Esophagus muscularis mucosa (tissue), 4 donors: ENCODE data around the gene LYZL4. TPM values are rescaled to one million over a fixed set of nuclear protein-coding genes. Genes with fewer than 3 reads are reported as not detected.

Experiments
- DNase-seq: peaks from one replicate; pipeline ENCODE4 v3.0.0-alpha.2; 2017; ENCODE audit errors: extremely low spot score
- H3K27ac ChIP-seq, 4 donors: fragments of 200-600 bp; sonication (generic); replicated peaks in 1 of 4; 1 replicate in 3 of 4; 2 replicates in 1 of 4; pipeline ENCODE4 v1.5.1; 2016 to 2019; ENCODE audit warnings: mild to moderate bottlenecking in 1 of 4
- H3K27me3 ChIP-seq, 4 donors: fragments of 200-600 bp; sonication (generic); one replicate each; pipeline versions ENCODE4 v1.5.1 to v1.6.0; 2016 to 2019
- H3K36me3 ChIP-seq, 4 donors: fragments of 200-600 bp; sonication (generic); one replicate each; pipeline ENCODE4 v1.5.1; 2016 to 2019
- H3K4me1 ChIP-seq, 4 donors: fragments of 200-600 bp; sonication (generic); one replicate each; pipeline ENCODE4 v1.5.1; 2016 to 2019
- H3K4me3 ChIP-seq, 4 donors: fragments of 200-600 bp; sonication (generic); 1 replicate in 2 of 4; 2 replicates in 2 of 4; pipeline ENCODE4 v1.5.1; 2016 to 2019; ENCODE audit warnings: mild to moderate bottlenecking in 4 of 4, moderate library complexity in 1 of 4
- H3K9me3 ChIP-seq, 4 donors: fragments of 200-600 bp; sonication (generic); 1 replicate in 3 of 4; 2 replicates in 1 of 4; pipeline ENCODE4 v1.5.1; 2016 to 2019
- CTCF ChIP-seq, 3 experiments: fragments of 200-600 bp in 2 of 3; fragments of 450-650 bp in 1 of 3; sonication (generic) in 2 of 3; IDR thresholded peaks; one replicate each; pipeline ENCODE4 v1.5.1; 2017 to 2019; ENCODE audit warnings: antibody characterized with exemption in 3 of 3, mild to moderate bottlenecking in 2 of 3, moderate library complexity in 1 of 3
- EP300 ChIP-seq: sonication (generic); formaldehyde crosslinking; IDR thresholded peaks from one replicate; pipeline ENCODE4 v1.6.1; 2017; ENCODE audit warnings: antibody characterized with exemption
- POLR2A ChIP-seq: fragments of 450-650 bp; IDR thresholded peaks from one replicate; pipeline ENCODE4 v1.6.1; 2017; ENCODE audit warnings: antibody characterized with exemption, moderate library complexity, mild to moderate bottlenecking, low read depth
- POLR2AphosphoS5 ChIP-seq, 2 donors: sonication (generic); formaldehyde crosslinking; IDR thresholded peaks; one replicate each; pipeline ENCODE4 v1.6.1; 2017; ENCODE audit warnings: antibody characterized with exemption in 2 of 2
- WGBS: methylation state at CpG from one replicate; pipeline ENCODE4 v1.1.5; 2018; 5-methylcytosine and 5-hydroxymethylcytosine counted together
- intact Hi-C: fragments of 100-400 bp; cut with DNase I; formaldehyde crosslinking; loops from one replicate; pipeline ENCODE4 v1.15.1; 2023
- total RNA-seq, 4 donors: library from RNA; depleted of rRNA; stranded (reverse); fragments of >200 nt; gene quantifications; one replicate each; pipeline versions ENCODE4 v1.1.0 to v1.2.1, GENCODE V29; 2016

LYZL4 gene
- total RNA-seq, 4 donors from 2014 or later = not detected

- Histone ChIP-seq H3K27ac (no peak overlapping the region), H3K4me3 (no peak overlapping the region), H3K9me3 (no peaks in the 10 kb centered on the region), H3K4me1 (no peaks in the 10 kb centered on the region), H3K36me3 (no peaks in the 10 kb centered on the region), H3K27me3 (no peaks in the 10 kb centered on the region)
- WGBS = 92% methylated on average over 8 of the region's 8 CpGs
- TF ChIP-seq EP300 (no peak), POLR2AphosphoS5 (IDR thresholded peaks at IDR 0.05) (no peak), POLR2A (no peak), CTCF (IDR thresholded peaks at IDR 0.05) (no peak)
- DNase-seq = no peak
- intact Hi-C loops = no loop called here
Measured at GRCh38 chr3:42397644-42398043, 12.8 kb downstream of the LYZL4 start.

- no peaks in the 10 kb centered on the region for H3K4me1 ChIP-seq
- H3K4me3 ChIP-seq = no peak overlapping the region
- intact Hi-C loops = no loop called here
- no peaks in the 10 kb centered on the region for H3K27me3 ChIP-seq
- 91% methylated on average over 12 of the region's 12 CpGs for WGBS
- no peaks in the 10 kb centered on the region for H3K36me3 ChIP-seq
- no peaks in the 10 kb centered on the region for H3K9me3 ChIP-seq
- no peak for DNase-seq
- H3K27ac ChIP-seq = no peak overlapping the region
- no peak for TF ChIP-seq POLR2A
- no peak for TF ChIP-seq POLR2AphosphoS5 (IDR thresholded peaks at IDR 0.05)
- no peak for TF ChIP-seq CTCF (IDR thresholded peaks at IDR 0.05)
- TF ChIP-seq EP300 = no peak
Measured at GRCh38 chr3:42394579-42395288, 15.7 kb downstream of the LYZL4 start.

GRCh38 chr3:42387802-42388651, 22.4 kb downstream of the LYZL4 start:
- 68% methylated on average over 10 of the region's 10 CpGs for WGBS
- no peaks in the 10 kb centered on the region for H3K36me3 ChIP-seq
- no peaks in the 10 kb centered on the region for H3K4me1 ChIP-seq
- H3K4me3 ChIP-seq = no peak overlapping the region
- intact Hi-C loops = no loop called here
- no peak overlapping the region for H3K27ac ChIP-seq
- H3K27me3 ChIP-seq = no peaks in the 10 kb centered on the region
- TF ChIP-seq POLR2A (no peak), EP300 (no peak), POLR2AphosphoS5 (IDR thresholded peaks at IDR 0.05) (no peak), CTCF (IDR thresholded peaks at IDR 0.05) (no peak)
- no peaks in the 10 kb centered on the region for H3K9me3 ChIP-seq
- DNase-seq = no peak

- 95% methylated on average over 6 of the region's 6 CpGs for whole genome bisulfite sequencing
- DNase-seq = peak; percentile 26
- peaks cover 0 to 2% (median under 1%) of the 10 kb centered on the region in 4 donors for H3K4me1 ChIP-seq
- H3K9me3 ChIP-seq = no peaks in the 10 kb centered on the region
- TF ChIP-seq POLR2A (no peak), EP300 (no peak), POLR2AphosphoS5 (IDR thresholded peaks at IDR 0.05) (no peak), CTCF (IDR thresholded peaks at IDR 0.05) (no peak)
- no peak overlapping the region for H3K27ac ChIP-seq
- H3K36me3 ChIP-seq = no peaks in the 10 kb centered on the region
- H3K27me3 ChIP-seq = no peaks in the 10 kb centered on the region
- intact Hi-C loops = no loop called here
- H3K4me3 ChIP-seq = no peak overlapping the region
Measured at GRCh38 chr3:42381551-42382082, 28.8 kb downstream of the LYZL4 start.
